ENCODE data around the gene ING2.
"Not testable (repeated sequence)": the region's sequence is repeated elsewhere in the genome, so short reads cannot be mapped to it uniquely, and the experiment has no call there.

ING2 gene

GRCh38 chr4:183550345-183551093 lies 45.7 kb downstream of the ING2 start:
- no peak for DNase-seq (ENCODE audit: low read depth in 2 of 2)

DNA sequence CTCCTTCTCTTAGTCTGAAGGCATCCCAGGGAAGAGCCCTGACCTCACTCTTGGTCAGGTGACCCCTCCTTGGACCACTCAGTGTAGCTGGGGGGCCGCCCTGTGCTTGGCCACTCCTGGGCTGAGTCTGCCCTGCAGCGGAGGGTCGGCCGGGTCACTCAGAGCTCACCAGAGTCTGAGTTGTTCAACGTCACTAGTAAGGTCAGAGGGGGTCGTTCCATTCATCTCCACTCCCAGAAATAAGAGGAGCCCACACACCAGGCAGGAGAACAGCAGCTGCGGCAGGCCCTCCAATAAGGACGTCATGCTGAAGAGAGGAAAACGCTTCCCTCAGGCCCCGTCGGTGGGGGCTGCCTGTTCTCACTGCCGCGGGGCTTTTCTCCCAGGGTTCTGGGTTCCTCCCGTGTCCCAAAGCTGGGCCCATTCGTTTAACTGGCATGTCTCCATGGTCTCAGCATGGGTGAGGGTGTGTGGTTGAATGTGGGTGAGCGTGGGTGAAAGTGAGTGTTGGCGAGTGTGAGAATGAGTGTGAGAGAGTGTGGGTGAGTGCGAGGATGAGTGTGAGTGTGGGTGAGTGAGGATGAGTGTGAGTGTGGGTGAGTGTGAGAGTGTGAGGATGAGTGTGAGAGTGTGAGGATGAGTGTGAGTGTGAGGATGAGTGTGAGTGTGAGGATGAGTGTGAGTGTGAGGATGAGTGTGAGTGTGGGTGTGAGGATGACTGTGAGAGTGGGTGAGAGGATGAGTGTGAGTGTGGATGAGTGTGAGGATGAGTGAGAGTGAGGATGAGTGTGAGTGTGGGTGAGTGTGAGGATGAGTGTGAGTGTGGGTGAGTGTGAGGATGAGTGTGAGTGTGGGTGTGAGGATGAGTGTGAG lies 47.7 kb downstream of the ING2 start:
- DNase-seq (ENCODE audit: low read depth in 2 of 2), result no peak

GRCh38 chr4:183553147-183553478 lies 48.3 kb downstream of the ING2 start:
- DNase-seq (ENCODE audit: low read depth in 2 of 2), result not testable (repeated sequence)

DNA sequence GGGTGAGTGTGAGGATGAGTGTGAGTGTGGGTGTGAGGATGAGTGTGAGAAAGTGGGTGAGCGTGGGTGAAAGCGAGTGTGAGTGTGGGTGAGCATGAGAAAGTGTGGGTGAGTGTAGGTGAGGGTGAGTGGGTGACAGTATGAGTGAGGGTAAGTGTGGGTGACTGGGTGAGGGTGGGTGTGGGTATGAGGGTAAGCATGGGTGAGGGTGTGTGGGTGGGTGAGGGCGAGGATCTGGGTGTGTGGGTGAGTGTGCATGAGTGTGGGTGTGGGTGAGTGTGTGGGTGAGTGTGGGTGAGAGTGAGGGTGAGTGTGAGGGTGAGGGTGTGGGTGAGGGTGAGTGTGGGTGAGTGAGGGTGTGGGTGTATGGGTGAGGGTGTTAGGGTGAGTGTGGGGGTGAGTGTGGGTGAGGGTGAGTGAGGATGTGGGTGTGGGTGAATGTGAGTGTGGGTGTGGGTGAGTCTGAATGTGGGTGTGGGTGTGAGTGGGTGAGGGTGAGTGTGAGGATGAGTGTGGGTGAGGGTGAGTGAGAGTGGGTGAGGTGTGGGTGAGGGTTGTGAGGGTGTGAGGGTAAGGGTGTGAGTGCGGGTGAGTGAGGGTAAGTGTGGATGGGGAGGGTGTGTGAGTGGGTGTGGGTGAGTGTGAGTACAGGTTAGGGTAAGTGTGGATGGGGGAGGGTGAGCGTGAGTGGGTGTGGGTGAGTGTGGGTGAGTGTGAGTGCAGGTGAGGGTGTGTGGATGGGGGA lies 48.9 kb downstream of the ING2 start:
- no peak for DNase-seq (ENCODE audit: low read depth in 2 of 2)

- no peak for DNase-seq (ENCODE audit: low read depth in 2 of 2)
These were observed 49.5 kb downstream of the ING2 start for GRCh38 chr4:183554346-183554686.

DNA sequence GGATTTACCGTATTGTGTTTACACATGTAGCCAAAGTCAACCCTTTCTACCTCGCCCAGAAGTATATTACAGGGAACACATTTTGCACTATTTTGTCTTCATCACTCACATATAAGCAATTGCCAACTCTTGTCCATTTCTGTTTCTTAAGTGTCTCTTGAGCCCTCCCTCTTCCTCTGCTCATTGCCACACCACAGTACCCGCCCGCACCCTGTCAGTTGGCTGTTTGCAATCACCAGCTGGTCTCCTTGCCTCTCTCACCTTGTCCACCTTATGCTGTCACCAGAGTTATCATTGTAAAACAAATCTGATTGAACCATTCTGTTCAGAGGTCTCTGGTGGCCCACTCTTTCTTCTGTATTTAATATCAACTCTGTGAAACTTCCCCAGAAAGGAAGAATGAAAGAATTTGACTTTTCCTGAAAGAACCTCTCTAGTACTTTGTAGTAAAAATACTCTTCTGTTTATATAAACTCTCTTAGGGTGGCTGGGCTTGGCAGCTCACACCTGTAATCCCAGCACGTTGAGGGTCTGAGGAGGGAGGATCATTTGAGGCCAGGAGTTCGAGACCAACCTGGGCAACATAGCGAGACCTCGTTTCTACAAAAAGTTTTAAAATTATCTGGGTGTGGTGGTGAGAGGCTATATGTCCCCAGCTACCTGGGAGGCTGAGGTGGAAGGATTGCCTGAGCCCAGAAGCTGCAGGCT lies 50.2 kb downstream of the ING2 start:
- no peak for DNase-seq (ENCODE audit: low read depth in 2 of 2)

- DNase-seq (ENCODE audit: low read depth in 2 of 2), result no peak
These were observed 52.1 kb downstream of the ING2 start for GRCh38 chr4:183556947-183557346.

DNA sequence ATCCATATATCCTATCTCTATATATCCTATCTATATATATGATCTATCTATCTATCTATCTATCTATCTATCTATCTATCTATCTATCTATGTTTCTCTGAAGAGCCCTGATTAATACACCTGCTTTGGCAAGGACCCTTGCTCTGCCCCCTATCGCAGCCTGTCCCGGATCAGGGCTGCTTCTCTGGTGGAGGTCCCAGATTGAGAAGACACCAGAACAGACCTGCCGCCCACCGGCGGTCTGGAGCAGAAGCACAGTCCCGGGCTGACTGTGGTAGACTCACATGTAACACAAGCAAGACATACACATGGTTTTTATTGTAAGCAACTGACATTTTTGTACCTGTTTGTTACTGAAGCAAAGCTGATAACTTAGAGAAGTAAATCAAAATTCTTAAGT lies 52.8 kb downstream of the ING2 start:
- no peak for DNase-seq (ENCODE audit: low read depth in 2 of 2)

- DNase-seq (ENCODE audit: low read depth in 2 of 2), result no peak
These were observed 54.0 kb downstream of the ING2 start for GRCh38 chr4:183558873-183559272.

- no peak for DNase-seq (ENCODE audit: low read depth in 2 of 2)
These were observed 57.0 kb downstream of the ING2 start for GRCh38 chr4:183561905-183562304.
